Fibroblast of the conjunctiva (primary cell): Measurements from ENCODE around the gene NFYB.

Experiments
- DNase-seq: peaks from one replicate; pipeline ENCODE4 v3.0.0-alpha.2; 2010; ENCODE audit warnings: low read depth

Gene NFYB

GRCh38 chr12:104155711-104156555, 17.9 kb upstream of the NFYB start:
- no peak for DNase-seq

GRCh38 chr12:104154806-104155205, 16.8 kb upstream of the NFYB start:
- DNase-seq = no peak

- DNase-seq = no peak
Measured at GRCh38 chr12:104154286-104154685, 16.3 kb upstream of the NFYB start.

DNA sequence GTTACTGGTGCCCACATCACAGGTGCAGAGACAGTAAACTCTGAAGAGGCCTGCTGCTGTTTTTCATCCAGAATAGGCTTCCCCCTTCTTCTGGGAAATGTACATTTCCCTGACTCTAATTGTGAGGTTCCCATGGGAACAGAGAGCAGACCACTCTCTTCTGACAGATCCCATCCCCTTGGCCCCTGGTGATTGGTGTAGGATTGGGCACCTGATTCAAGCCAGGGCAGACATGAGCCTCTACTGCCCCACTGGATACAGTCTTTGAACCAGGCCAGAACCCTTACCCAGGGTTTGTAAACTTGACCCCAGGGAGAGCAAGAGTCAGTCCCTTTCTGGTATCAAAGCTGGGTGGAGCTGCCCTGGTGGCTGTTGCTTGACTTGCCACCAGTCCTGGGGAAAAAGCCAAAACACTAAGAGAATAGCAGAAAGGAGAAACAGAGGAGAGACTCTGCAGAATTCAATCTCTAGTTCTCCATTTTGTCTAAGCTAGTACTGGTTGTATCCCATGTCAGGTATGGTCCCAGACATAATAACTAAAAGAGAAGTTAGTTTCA, 14.8 kb upstream of the NFYB start:
- DNase-seq = no peak

DNA sequence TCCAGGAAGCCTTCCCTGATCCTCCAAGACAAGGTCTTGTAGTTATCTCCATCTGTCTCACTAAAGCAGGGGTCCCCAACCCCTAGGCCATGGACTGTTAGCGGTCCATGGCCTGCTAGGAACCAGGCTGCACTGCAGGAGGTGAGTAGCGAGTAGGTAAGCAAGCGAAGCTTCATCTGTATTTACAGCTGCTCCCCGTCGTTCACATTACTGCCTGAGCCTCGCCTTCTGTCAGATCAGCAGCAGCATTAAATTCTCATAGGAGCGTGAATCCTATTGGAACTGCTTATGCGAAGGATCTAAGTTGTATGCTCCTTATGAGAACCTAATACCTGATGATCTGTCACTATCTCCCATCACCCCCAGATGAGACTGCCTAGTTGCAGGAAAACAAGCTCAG, 12.4 kb upstream of the NFYB start:
- DNase-seq = no peak

- DNase-seq = no peak
Measured at GRCh38 chr12:104147346-104147745, 9.3 kb upstream of the NFYB start.

GRCh38 chr12:104143918-104144317, 5.9 kb upstream of the NFYB start:
- no peak for DNase-seq

DNA sequence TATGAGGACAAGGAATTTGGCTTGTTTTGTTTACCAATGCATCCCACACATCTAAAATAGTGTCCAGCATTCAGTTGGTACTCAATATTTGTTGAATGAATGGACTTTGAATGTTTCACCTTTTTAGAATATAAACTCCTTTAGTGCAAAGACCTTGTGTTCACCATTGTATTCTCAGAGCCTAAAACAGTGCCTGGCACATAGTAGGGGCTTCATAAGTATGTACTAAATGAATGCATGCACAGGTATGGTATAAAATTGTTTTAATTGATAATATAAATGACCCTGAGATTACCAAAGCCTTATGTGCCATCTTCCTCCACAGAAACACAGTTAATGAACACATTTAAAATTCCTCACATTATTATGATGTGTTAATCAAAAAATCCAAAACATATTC, 5.0 kb upstream of the NFYB start:
- DNase-seq = no peak

GRCh38 chr12:104142543-104142942, 4.5 kb upstream of the NFYB start:
- no peak for DNase-seq

- no peak for DNase-seq
Measured at GRCh38 chr12:104138797-104139152, 765 bp upstream of the NFYB start.

DNA sequence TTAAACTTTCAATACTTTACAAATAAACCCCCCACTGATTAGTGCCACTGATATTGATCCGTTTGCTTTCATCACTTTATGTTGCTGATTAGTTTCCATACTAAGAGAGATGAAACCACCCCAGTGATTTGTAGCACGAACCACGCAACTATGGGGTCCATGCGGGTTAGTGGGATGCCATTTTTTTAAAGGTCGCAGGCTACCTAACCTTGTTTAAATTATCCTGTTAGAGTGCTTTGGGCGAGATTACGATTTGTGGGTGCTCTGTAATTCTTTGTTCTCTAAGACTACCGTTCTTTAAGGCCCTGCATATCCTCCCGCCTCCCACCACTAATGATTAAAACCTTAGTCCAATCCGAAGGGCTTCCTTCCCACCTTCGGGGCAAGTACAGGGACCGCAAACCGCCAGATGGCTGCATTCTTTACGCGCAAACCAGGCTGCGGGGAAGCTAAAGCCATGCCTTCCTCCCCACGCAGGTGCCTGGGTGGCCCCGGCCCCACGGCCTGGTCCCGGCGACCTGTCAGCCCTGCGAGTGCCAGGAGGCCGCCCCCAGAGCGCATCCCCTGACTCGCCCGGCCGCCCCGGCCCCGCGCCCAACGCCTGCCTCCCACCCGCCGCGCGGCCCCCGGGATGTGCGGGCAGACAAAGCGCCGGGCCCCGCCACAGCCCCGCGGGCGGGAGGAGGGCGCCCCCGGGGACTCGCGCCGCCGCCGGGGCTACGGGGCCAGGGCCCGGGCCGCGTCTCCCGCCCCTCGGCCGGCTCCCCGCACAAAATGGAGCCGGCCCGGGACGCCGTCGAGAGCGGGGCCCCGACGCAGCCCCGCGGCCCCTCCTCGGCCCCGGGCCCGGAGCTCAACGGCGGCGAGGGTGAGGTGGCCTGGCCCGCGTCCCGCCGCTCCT, 759 bp downstream of the NFYB start:
- DNase-seq = peak; percentile 12

DNA sequence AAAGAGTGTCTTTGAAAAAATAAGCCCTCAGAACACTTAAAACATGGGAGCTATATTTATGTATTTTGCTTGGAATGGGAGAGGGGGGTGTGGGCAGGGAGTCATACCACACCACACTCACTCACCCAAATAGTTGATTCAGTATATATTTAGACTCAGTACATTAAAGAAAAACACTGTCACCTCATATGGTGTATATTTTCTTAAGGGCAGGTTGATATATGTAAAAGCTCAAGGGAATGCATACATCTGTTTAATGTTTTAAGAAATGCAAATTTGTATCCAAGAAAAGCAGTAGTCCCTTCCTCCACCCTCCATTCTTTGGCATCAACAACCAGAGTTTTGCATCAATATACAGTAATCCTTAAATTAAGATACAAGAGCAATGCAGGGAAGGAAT, 1.4 kb downstream of the NFYB start:
- peak; percentile 12 for DNase-seq

DNA sequence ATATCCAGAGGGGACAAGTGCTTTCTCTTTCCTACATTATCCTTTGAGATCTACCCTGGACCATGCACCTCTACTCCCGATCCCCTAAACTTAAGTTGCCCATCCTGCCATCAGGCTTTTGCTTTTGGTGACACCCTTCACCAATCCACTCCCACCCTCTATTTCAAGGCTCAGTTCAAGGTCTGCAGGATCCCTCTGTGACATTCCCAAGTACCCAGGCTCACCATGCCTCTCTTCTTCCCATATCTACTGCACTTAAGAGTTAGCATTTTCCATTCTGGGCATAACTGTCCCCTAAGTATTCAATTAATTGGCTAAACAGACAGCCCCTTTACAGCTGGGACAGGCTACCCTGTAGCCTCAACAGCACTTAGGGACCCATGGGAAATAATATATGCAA, 3.1 kb downstream of the NFYB start:
- no peak for DNase-seq

GRCh38 chr12:104133866-104134265, 4.1 kb downstream of the NFYB start:
- no peak for DNase-seq

DNA sequence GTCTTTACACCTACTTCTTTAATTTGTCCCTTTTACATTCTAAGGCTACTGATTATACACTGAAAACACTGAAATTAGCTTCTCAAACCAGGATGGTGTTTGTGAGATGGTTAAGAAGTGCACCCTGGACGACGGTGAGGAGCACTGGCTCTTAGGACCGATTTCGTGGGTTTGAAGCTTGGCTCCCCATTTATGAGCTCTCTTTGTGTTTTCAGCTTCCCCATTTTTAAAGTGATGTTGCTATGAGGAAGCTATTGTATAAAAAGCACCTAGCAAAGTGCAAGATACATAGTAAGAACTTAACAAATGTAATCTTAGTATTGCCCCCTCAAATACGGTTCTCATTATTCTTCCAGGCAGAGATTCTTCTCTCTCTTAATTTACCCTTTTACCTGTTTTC, 4.7 kb downstream of the NFYB start:
- no peak for DNase-seq

DNA sequence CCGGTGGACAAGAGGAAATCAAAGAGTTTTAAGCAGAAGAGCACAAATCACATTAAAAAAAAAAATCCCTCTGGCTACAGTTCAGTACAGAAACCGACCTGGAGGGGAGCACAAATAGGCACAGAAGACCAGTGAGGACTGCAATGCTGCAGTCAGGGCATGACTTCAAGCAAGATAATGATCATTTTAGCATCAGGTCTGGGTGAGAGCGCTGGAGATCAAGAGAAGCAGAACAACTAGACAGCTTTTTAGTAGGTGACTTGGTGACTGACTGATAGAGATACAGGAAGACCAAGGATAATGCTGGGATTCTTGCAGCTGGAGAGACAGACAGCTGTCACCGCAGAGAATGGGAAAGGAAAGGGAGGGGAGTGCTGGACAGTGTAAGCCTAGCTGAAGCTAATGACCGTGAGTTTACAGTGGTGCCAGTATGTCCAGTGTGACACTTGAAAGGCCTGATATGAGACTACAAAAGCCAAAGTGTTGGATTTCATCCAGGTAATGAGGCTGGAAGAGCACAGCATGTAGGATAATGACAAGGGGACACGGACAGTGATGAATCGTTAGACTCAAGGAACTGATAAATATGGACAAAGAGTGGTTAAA, 5.6 kb downstream of the NFYB start:
- no peak for DNase-seq

DNA sequence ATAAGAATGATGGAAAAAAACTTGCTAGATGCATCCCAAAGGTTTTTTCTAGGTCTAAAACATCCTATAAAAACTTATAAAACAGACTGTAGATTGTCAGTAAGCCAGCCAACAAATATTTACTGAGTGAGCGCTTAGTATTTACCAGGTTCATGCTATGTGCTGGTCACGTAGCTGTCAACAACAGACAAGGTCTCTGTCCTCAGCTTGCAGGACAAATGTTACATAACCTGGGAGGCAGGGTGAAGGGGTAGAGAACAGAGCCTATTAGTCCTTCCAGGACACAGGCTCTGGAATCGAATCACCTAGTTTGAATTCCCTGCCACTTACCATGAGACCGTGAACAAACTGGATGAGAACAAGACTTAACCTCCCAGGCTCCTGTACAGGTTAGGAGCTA, 6.4 kb downstream of the NFYB start:
- DNase-seq = no peak

DNA sequence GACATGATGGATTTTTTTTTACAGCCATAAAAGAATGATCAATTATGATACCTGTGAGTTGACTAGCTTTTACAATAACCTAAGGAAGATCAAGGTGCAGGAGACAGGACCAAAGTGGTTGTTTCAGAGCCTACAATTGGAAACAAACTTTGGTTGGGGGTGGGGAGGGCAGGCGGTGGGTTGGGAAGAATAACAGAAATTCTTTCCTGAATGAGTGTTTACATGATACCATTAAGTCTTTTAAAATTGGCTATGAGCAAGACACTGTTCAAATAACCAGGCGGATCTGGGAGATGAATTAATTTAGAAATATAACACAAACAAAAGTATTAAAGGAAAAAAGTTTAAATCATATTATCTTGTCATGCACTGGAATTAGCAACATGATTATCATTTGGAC, 7.2 kb downstream of the NFYB start:
- DNase-seq = no peak

DNA sequence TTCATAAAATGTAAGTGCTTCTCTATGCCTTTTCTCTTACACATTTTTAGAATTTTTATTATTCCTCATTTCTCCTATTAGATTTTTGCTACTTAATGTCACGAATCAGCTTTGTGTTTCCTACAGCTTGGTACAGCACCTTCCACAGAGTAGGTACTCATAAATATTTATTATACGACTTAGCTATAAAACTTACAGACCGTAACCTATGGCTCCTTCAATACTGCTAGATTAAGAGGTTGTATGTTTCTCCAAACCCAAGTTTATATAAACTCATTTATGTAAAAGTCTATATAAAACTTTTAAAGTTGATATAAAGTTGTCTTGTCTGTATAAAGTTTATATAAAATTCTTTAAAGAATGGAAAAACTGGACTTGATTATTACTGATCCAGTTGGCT, 11.5 kb downstream of the NFYB start:
- DNase-seq = no peak

DNA sequence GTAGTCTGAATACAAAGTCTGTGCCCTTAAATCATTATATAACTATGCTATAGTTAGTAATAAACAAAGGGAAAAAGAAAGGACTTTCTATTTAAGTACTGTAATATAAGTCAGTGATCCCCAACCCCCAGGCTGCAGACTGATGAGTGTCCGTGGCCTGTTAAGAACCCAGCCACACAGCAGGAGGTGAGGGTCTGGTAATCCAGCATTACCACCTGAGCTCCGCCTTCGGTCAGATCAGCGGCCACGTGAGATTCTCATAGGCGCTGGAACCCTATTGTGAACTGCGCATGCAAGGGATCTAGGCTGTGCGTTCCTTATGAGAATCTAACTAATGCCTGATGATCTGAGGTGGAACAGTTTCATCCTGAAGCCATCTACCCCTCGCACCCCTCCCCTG, 15.7 kb downstream of the NFYB start:
- no peak for DNase-seq

DNA sequence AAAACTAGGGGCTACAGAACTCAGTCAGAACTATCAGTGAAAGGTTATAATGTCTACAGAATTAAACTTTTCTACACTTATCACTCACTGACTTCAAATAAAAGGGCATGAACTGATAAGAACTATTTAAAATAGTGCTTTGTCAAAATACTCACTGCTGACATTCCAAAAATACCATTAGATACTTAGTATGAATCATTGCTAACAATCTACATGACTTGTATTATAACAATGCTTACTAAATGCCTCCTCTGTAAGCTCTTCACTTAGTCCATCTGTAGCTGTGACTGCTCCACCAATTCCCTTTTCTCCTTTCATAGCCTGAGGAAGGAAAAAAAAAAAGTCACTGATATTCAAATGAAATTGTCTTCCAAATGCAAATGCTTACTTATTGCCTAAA, 17.0 kb downstream of the NFYB start:
- DNase-seq = peak; percentile 14

GRCh38 chr12:104115587-104115975, 22.4 kb downstream of the NFYB start:
- DNase-seq = no peak
